ENCODE data around the gene FBLN2. TPM values are rescaled to one million over a fixed set of nuclear protein-coding genes. Genes with fewer than 3 reads are reported as not detected.

FBLN2 gene
- total and polyA plus RNA-seq, 4 donors, result 1.3 to 9.1 (median 4.3) TPM

DNA sequence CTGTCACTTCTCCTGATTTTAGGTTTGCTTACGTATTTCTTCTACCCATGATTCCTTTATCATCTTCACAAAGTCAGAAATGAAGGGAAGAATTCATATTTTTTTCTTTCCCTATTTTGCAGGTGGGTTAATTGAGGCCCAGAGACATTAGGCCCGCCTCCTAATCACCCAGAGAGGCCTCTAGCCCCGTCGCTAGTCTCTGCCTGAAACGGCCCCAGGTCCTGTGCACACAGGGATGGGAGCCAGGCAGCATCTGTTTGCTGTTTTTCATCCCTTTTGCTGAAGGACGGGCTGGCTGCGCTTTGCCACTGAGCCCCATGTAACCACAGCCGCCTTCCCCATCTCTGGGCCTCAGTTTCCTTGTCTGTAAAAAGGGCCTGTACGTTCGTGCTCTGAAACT, 135.9 kb downstream of the FBLN2 start:
- Histone ChIP-seq H3K27me3 (ENCODE audit: control insufficient read depth in 4 of 4, insufficient read depth in 4 of 4, low read length in 3 of 4) (peaks cover 0 to 7% (median under 1%) of the 10 kb centered on the region in 4 donors), H3K9me3 (ENCODE audit: control insufficient read depth in 4 of 4, low read length in 3 of 4) (no peaks in the 10 kb centered on the region)
- TF ChIP-seq FOXA1 (IDR thresholded peaks at IDR 0.05) (no peak), FOXA2 (IDR thresholded peaks at IDR 0.05) (no peak), EGR1 (IDR thresholded peaks at IDR 0.05; ENCODE audit: low read depth in 2 of 2) (no peak), HNF4G (IDR thresholded peaks at IDR 0.05) (no peak), JUND (IDR thresholded peaks at IDR 0.05) (no peak), RXRA (IDR thresholded peaks at IDR 0.05) (no peak), HNF4A (conservative IDR thresholded peaks at IDR 0.05) (no peak), RAD21 (IDR thresholded peaks at IDR 0.05) (no peak), TAF1 (conservative IDR thresholded peaks at IDR 0.05) (no peak), GABPA (IDR thresholded peaks at IDR 0.05 in 1 of 2, conservative IDR thresholded peaks at IDR 0.05 in 1 of 2) (no peak), YY1 (IDR thresholded peaks at IDR 0.05) (no peak)
- TF ChIP-seq, protein P1, sequence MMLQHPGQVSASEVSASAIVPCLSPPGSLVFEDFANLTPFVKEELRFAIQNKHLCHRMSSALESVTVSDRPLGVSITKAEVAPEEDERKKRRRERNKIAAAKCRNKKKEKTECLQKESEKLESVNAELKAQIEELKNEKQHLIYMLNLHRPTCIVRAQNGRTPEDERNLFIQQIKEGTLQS (IDR thresholded peaks at IDR 0.05), result no peak
- TF ChIP-seq, protein P2, sequence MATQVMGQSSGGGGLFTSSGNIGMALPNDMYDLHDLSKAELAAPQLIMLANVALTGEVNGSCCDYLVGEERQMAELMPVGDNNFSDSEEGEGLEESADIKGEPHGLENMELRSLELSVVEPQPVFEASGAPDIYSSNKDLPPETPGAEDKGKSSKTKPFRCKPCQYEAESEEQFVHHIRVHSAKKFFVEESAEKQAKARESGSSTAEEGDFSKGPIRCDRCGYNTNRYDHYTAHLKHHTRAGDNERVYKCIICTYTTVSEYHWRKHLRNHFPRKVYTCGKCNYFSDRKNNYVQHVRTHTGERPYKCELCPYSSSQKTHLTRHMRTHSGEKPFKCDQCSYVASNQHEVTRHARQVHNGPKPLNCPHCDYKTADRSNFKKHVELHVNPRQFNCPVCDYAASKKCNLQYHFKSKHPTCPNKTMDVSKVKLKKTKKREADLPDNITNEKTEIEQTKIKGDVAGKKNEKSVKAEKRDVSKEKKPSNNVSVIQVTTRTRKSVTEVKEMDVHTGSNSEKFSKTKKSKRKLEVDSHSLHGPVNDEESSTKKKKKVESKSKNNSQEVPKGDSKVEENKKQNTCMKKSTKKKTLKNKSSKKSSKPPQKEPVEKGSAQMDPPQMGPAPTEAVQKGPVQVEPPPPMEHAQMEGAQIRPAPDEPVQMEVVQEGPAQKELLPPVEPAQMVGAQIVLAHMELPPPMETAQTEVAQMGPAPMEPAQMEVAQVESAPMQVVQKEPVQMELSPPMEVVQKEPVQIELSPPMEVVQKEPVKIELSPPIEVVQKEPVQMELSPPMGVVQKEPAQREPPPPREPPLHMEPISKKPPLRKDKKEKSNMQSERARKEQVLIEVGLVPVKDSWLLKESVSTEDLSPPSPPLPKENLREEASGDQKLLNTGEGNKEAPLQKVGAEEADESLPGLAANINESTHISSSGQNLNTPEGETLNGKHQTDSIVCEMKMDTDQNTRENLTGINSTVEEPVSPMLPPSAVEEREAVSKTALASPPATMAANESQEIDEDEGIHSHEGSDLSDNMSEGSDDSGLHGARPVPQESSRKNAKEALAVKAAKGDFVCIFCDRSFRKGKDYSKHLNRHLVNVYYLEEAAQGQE (IDR thresholded peaks at IDR 0.05), result no peak
- TF ChIP-seq, protein P3, sequence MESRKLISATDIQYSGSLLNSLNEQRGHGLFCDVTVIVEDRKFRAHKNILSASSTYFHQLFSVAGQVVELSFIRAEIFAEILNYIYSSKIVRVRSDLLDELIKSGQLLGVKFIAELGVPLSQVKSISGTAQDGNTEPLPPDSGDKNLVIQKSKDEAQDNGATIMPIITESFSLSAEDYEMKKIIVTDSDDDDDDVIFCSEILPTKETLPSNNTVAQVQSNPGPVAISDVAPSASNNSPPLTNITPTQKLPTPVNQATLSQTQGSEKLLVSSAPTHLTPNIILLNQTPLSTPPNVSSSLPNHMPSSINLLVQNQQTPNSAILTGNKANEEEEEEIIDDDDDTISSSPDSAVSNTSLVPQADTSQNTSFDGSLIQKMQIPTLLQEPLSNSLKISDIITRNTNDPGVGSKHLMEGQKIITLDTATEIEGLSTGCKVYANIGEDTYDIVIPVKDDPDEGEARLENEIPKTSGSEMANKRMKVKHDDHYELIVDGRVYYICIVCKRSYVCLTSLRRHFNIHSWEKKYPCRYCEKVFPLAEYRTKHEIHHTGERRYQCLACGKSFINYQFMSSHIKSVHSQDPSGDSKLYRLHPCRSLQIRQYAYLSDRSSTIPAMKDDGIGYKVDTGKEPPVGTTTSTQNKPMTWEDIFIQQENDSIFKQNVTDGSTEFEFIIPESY (IDR thresholded peaks at IDR 0.05), result no peak

DNA sequence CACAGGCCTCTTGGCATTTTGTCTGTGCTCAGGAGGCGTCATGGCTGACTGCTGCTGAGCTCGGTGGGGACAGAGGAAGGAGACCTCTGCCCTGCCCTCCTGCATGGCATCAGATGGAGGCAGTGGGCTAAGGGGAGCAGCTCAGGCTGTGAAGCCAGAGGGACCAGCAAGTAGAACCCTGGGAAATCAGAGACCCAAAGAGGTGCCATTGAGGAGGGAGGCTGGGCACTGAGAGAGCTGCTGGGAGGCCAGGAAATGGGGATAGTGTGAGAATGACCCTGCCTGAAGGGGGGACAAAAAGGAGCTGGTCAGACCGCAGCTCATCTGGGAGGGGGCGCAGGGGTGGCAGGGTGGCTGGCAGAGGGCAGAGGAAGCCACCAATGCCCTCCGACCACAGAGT, 136.8 kb downstream of the FBLN2 start:
- 82% methylated on average over 5 of the region's 5 CpGs for WGBS
- no peak overlapping the region for H3K27ac ChIP-seq (ENCODE audit: low read depth in 1 of 2, low read length in 2 of 2)
- H3K9me3 ChIP-seq (ENCODE audit: control insufficient read depth in 4 of 4, low read length in 3 of 4), result no peaks in the 10 kb centered on the region
- no peaks in the 10 kb centered on the region for H3K36me3 ChIP-seq (ENCODE audit: control insufficient read depth in 4 of 4, insufficient read depth in 3 of 4, low read depth in 1 of 4, low read length in 3 of 4)
- DNase-seq (ENCODE audit: low spot score), result no peak
- H3K4me3 ChIP-seq (ENCODE audit: low read depth in 1 of 3, low read length in 3 of 3), result no peak overlapping the region
- TF ChIP-seq HNF4A (conservative IDR thresholded peaks at IDR 0.05) (no peak), YY1 (IDR thresholded peaks at IDR 0.05) (no peak), RAD21 (IDR thresholded peaks at IDR 0.05) (no peak), JUND (IDR thresholded peaks at IDR 0.05) (no peak)
- TF ChIP-seq, protein P1 (IDR thresholded peaks at IDR 0.05), result no peak
- H3K27me3 ChIP-seq (ENCODE audit: control insufficient read depth in 4 of 4, insufficient read depth in 4 of 4, low read length in 3 of 4), result peaks cover 0 to 7% (median 0%) of the 10 kb centered on the region in 4 donors
- no peaks in the 10 kb centered on the region for H3K4me1 ChIP-seq (ENCODE audit: control insufficient read depth in 4 of 4, insufficient read depth in 4 of 4, low read length in 3 of 4)
- no peak overlapping the region for H3K9ac ChIP-seq (ENCODE audit: low read depth in 1 of 2, low read length in 2 of 2)

More for the DNA sequence above, 135.9 kb downstream of the FBLN2 start:
- DNase-seq (ENCODE audit: low spot score), result no peak
- no peaks in the 10 kb centered on the region for H3K4me1 ChIP-seq (ENCODE audit: control insufficient read depth in 4 of 4, insufficient read depth in 4 of 4, low read length in 3 of 4)
- no peak overlapping the region for H3K27ac ChIP-seq (ENCODE audit: low read depth in 1 of 2, low read length in 2 of 2)
- no peak overlapping the region for H3K9ac ChIP-seq (ENCODE audit: low read depth in 1 of 2, low read length in 2 of 2)
- no peak overlapping the region for H3K4me3 ChIP-seq (ENCODE audit: low read depth in 1 of 3, low read length in 3 of 3)
- WGBS, result 60% methylated on average over 10 of the region's 10 CpGs
- H3K36me3 ChIP-seq (ENCODE audit: control insufficient read depth in 4 of 4, insufficient read depth in 3 of 4, low read depth in 1 of 4, low read length in 3 of 4), result no peaks in the 10 kb centered on the region
